D721Med (cell line): ENCODE data around the gene KIF14.
"Not testable (repeated sequence)": the region's sequence is repeated elsewhere in the genome, so short reads cannot be mapped to it uniquely, and the experiment has no call there.

ENCODE experiments used
- DNase-seq: peaks from one replicate; pipeline ENCODE4 v3.0.0; 2011; ENCODE audit warnings: low spot score; ENCODE audit not compliant: insufficient read length
- FAIRE-seq: peaks from 2 replicates; lab custom pipeline; 2011; peaks lifted over from hg19 to GRCh38; lab: Jason Lieb, UNC
- TF ChIP-seq, protein P1 (sequence below): IDR thresholded peaks from 2 replicates; pipeline ENCODE4 v1.5.1; 2012; ENCODE audit warnings: mild to moderate bottlenecking, control low read depth; ENCODE audit not compliant: insufficient read depth; ENCODE audit errors: missing control alignments

Gene KIF14

DNA sequence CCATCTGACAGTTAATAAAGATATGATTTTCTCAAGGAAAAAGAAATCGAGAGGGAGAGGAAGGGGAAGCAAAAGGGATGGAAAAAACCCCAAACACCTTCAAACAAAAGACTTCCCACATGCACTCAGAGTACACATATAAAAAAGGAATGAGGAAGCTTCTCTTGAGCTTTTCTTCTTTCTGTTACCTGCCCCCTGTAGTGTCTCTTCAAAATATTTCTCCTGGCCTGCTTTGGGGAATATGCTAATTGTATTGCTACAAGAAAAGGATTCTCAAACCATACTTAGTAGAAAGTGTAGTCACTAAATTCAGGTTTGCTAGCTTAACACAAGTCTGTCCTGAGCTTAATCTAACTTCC, 58.7 kb downstream of the KIF14 start:
- no peak for DNase-seq
- FAIRE-seq, result no peak
- TF ChIP-seq, protein P1, sequence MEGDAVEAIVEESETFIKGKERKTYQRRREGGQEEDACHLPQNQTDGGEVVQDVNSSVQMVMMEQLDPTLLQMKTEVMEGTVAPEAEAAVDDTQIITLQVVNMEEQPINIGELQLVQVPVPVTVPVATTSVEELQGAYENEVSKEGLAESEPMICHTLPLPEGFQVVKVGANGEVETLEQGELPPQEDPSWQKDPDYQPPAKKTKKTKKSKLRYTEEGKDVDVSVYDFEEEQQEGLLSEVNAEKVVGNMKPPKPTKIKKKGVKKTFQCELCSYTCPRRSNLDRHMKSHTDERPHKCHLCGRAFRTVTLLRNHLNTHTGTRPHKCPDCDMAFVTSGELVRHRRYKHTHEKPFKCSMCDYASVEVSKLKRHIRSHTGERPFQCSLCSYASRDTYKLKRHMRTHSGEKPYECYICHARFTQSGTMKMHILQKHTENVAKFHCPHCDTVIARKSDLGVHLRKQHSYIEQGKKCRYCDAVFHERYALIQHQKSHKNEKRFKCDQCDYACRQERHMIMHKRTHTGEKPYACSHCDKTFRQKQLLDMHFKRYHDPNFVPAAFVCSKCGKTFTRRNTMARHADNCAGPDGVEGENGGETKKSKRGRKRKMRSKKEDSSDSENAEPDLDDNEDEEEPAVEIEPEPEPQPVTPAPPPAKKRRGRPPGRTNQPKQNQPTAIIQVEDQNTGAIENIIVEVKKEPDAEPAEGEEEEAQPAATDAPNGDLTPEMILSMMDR, result no peak

DNA sequence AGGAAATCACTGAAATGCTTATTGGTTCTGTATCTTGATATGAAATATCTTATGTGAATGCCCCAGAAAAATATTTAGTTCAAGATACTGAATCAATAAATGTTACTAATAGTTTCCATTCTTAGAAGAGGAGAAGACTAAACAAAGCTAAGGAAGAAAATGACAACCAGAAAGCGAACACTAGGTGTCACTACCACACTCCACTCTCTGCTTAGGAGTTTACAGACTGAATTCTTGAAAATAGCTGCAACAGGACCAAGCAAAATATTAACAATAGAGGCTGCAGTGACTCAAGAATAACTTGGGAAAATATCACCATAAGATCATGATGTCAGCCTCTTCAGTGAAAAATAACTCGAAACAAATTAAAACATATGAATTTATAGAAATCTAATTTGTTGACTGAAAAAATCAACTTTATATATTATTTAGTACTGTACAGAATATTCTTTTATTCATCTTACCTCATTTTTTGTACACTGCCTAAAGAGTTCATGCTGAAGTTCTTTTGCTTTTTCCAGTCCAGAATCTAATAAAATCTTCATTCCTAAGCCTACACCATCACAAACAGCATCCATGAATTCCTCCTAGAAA, 61.6 kb downstream of the KIF14 start:
- FAIRE-seq, result peak; percentile 98
- TF ChIP-seq, protein P1, result peak; percentile 84
- DNase-seq, result no peak

DNA sequence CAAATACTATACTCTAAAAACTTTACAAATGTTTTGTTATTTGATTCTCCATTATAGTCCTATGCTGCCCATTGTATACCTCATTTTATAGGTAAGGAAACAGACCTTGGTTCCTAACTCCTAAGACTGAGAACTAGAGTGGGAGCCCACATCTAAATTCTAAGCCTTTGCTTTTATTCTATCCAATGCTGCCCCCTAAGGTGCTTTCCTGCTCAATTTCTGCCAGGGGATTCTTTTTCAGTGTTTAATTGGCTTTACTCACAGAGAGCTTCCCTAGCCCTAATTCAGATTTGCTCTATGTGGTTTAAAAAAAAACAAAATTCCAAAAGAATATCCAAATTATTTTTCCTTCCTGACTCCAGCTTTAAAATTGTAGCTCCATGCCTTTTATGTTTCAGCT, 64.5 kb downstream of the KIF14 start:
- TF ChIP-seq, protein P1, result peak; percentile 31
- FAIRE-seq, result no peak
- DNase-seq, result no peak

DNA sequence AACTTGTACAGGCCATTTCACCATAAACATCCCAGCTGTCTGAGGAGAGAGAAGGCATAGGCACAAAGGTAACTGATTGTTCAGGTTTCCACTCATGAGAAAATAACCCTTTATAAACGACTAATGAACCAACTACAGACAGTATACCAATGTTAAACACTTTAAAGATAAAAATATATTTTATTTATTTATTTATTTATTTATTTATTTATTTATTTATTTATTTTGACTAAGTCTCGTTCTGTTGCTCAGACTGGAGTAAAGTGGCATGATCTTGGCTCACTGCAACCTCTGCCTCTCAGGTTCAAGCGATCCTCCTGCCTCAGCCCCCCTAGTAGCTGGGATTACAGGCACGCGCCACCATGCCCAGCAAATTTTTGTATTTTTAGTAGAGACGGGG, 67.8 kb downstream of the KIF14 start:
- FAIRE-seq, result not testable (repeated sequence)

DNA sequence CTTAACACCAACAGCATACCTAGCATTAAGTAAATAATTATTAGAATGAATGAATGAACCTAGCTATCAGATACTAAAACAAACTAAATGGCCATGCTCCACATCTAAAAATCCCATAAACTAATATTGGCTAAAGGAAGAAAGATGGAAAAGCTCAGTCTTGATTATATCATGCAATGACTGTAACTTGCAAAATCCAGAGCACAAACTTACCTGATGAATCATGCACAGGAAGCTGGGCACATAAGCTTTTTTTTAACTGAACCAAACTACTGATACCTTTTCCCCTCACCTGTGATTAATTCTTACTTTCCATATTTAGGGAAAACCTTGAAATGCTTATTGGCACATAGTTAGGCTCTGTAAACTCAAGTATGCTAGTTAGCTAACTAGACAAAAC, 70.2 kb downstream of the KIF14 start:
- no peak for FAIRE-seq
- no peak for DNase-seq
- TF ChIP-seq, protein P1, result no peak

More for the DNA sequence above, 67.8 kb downstream of the KIF14 start:
- not testable (repeated sequence) for DNase-seq

DNA sequence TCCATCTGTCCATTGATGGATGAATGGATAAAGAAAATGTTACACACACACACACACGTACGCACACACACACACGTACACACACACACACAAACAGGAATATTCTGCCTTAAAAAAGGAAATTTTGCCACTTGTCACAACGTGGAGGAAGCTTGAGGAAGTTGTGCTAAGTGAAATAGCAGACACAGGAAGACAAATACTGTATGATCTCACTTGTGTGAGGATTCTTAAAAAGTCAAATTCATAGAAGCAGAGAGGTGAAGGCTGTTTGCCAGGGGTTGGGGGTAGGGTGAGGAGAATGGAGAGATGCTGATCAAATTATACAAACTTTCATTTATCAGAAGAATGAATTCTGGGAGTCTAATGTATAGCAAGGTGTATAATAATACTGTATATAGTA, 73.2 kb downstream of the KIF14 start:
- FAIRE-seq (no peak), DNase-seq (no peak)
- TF ChIP-seq, protein P1, result no peak

DNA sequence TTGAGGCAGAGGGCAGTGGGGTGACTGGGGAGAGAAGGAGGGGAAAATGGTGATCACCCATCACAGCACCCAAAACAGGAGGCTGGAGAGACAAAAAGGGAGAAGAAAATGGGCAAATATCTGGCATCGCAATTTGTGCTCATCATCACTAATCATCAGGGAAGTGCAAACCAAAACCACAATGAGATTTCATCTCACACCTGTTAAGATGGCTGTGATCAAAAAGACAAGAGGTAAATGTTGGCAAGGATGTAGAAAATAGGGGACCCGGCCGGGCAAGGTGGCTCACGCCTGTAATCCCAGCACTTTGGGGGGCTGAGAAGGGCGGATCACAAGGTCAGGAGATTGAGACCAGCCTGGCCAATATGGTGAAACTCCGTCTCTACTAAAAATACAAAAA, 74.0 kb downstream of the KIF14 start:
- DNase-seq (no peak), FAIRE-seq (no peak)
- TF ChIP-seq, protein P1, result no peak

DNA sequence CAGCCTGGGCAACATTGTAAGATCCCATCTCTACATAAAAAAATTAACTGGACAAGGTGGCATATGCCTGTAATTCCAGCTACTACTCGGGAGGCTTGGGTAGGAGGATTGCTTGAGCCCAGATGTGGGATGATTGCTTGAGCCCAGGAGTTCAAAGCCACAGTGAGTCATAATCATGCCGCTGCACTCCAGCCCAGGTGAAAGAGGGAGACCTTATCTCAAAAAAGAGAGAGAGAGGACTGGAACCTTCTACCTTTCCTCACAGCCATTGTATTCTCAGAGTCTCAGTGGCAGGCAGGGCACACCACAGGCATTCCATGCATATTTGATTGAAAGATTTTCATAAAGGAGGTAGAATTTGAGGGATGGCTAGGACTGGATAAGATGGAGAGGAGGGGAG, 78.4 kb downstream of the KIF14 start:
- no peak for FAIRE-seq
- TF ChIP-seq, protein P1, result no peak
- no peak for DNase-seq
